ENCODE measurements around the gene CITED4. TPM values are rescaled to one million over a fixed set of nuclear protein-coding genes. Genes with fewer than 3 reads are reported as not detected.

CITED4 gene
- total RNA-seq, 2 donors from 2014 or later: 72.3 to 138 TPM

GRCh38 chr1:40840526-40841323, 21.4 kb downstream of the CITED4 start:
- no peaks in the 10 kb centered on the region for H3K4me1 ChIP-seq (replicated peaks)
- no peak for DNase-seq (ENCODE audit: low spot score)
- intact Hi-C loops (cut with DNase I): no loop called here
- TF ChIP-seq POLR2AphosphoS5 (IDR thresholded peaks at IDR 0.05): no peak
- TF ChIP-seq POLR2A (IDR thresholded peaks at IDR 0.05): no peak
- no peak for TF ChIP-seq CTCF (IDR thresholded peaks at IDR 0.05)
- no peak overlapping the region for H3K4me3 ChIP-seq
- H3K27me3 ChIP-seq (replicated peaks; ENCODE audit: insufficient read depth): no peaks in the 10 kb centered on the region
- no peaks in the 10 kb centered on the region for H3K36me3 ChIP-seq
- H3K9me3 ChIP-seq: no peaks in the 10 kb centered on the region
- no peak overlapping the region for H3K27ac ChIP-seq
- WGBS: 69% methylated on average over 6 of the region's 6 CpGs

GRCh38 chr1:40839943-40840335, 22.2 kb downstream of the CITED4 start:
- intact Hi-C loops (cut with DNase I): no loop called here
- WGBS: 93% methylated on average over 5 of the region's 5 CpGs
- Histone ChIP-seq H3K27me3 (replicated peaks; ENCODE audit: insufficient read depth) (no peaks in the 10 kb centered on the region), H3K36me3 (no peaks in the 10 kb centered on the region), H3K4me3 (no peak overlapping the region), H3K4me1 (replicated peaks) (no peaks in the 10 kb centered on the region), H3K9me3 (no peaks in the 10 kb centered on the region), H3K27ac (no peak overlapping the region)
- TF ChIP-seq POLR2AphosphoS5 (IDR thresholded peaks at IDR 0.05) (no peak), POLR2A (IDR thresholded peaks at IDR 0.05) (no peak)
- DNase-seq (ENCODE audit: low spot score): no peak

GRCh38 chr1:40838980-40839942, 22.9 kb downstream of the CITED4 start:
- Histone ChIP-seq H3K4me3 (no peak overlapping the region), H3K36me3 (no peaks in the 10 kb centered on the region), H3K9me3 (no peaks in the 10 kb centered on the region), H3K27ac (no peak overlapping the region), H3K4me1 (replicated peaks) (no peaks in the 10 kb centered on the region), H3K27me3 (replicated peaks; ENCODE audit: insufficient read depth) (no peaks in the 10 kb centered on the region)
- intact Hi-C loops (cut with DNase I): no loop called here
- TF ChIP-seq POLR2AphosphoS5 (IDR thresholded peaks at IDR 0.05): no peak
- TF ChIP-seq CTCF (IDR thresholded peaks at IDR 0.05): no peak
- TF ChIP-seq POLR2A (IDR thresholded peaks at IDR 0.05): no peak
- DNase-seq (ENCODE audit: low spot score): no peak
- WGBS: 93% methylated on average over 15 of the region's 15 CpGs

GRCh38 chr1:40838045-40838979, 23.9 kb downstream of the CITED4 start:
- Histone ChIP-seq H3K36me3 (no peaks in the 10 kb centered on the region), H3K9me3 (no peaks in the 10 kb centered on the region), H3K4me1 (replicated peaks) (no peaks in the 10 kb centered on the region), H3K27me3 (replicated peaks; ENCODE audit: insufficient read depth) (no peaks in the 10 kb centered on the region), H3K27ac (no peak overlapping the region), H3K4me3 (no peak overlapping the region)
- TF ChIP-seq POLR2AphosphoS5 (IDR thresholded peaks at IDR 0.05): no peak
- TF ChIP-seq CTCF (IDR thresholded peaks at IDR 0.05): no peak
- TF ChIP-seq POLR2A (IDR thresholded peaks at IDR 0.05): no peak
- intact Hi-C loops (cut with DNase I): no loop called here
- DNase-seq (ENCODE audit: low spot score): no peak
- WGBS: 67% methylated on average over 56 of the region's 60 CpGs
